GM19468 (cell line): Measurements from ENCODE around the gene SRP14.

Experiments used
- ATAC-seq: cut with Tn5 transposase; IDR thresholded peaks from one replicate; pipeline ENCODE4 v1.9.1; 2021; ENCODE audit warnings: mild to moderate bottlenecking, moderate library complexity, moderate number of reproducible peaks; ENCODE audit not compliant: unreplicated experiment; ENCODE audit errors: extremely low read depth

Gene SRP14

GRCh38 chr15:40069178-40070165 lies 30.5 kb upstream of the SRP14 start:
- ATAC-seq: peak; percentile 22

GRCh38 chr15:40067921-40068624 lies 29.1 kb upstream of the SRP14 start:
- no peak for ATAC-seq

DNA sequence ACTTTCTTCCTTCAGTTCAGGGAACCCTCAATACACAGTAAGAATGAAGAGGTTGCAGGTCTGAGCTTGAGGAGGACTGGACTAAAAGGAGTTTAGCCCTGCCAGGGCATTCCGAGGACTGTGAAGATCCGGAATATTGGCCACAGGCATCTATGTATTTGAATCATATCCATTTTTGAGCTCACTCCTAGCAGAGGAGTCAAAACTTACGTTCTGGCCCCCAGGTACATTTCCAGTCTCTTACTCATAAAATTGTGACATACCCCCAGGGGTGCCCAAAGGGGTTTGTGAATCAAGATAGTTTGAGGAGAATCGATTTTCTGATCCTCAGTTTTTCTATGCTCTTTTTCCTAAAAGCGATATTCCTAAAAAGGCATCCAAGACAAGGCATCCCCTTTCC lies 27.6 kb upstream of the SRP14 start:
- no peak for ATAC-seq

DNA sequence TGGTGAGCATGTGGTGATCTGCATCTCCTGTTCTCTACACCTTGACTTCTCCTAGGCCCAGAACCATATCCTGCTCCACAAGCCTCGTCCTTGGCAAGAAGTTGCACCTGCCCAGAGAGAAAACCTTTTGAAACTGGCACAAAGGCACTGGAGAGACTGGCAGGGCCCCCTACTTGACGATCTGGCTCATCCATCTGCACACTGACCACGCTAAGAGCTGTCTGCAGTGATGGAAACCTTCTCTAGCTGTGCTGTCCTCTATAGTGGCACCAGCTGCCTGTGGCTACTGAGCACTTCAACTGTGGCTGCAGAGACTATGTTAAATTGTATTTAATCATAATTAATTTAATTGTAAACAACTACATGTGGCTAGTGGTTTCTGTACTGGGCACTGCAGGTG lies 26.2 kb upstream of the SRP14 start:
- no peak for ATAC-seq

DNA sequence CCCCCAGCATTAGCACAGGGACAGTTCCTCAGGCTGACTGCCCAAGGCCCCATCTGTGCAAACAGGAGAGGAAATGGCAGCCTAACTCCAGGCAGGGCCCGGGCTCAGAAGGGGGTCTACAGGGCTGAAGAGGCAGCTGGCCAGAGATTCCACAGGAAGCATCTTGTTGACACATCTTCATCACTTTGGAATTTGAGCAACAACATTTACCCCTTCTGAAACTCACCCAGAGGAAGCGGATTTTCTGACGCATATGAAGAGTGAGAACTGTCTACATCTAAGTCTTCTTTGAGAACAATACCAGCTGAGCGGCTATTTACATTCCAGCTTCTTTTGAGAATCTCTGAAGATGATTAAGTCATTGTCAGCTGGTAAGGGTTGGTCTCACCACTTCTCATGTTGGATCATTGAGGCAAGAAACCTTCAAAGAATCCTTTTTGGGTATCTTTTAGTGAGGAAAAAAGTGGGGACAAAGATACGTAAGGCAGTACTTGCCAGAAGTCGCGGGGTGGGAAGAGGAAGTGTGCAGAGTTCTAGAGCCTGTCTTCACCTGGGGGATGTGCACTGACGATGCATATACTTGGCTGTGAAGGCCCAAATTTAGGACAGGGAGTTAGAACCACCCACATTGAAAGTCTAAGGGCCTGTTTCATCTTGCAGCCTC lies 25.4 kb upstream of the SRP14 start:
- ATAC-seq: peak; percentile 38

DNA sequence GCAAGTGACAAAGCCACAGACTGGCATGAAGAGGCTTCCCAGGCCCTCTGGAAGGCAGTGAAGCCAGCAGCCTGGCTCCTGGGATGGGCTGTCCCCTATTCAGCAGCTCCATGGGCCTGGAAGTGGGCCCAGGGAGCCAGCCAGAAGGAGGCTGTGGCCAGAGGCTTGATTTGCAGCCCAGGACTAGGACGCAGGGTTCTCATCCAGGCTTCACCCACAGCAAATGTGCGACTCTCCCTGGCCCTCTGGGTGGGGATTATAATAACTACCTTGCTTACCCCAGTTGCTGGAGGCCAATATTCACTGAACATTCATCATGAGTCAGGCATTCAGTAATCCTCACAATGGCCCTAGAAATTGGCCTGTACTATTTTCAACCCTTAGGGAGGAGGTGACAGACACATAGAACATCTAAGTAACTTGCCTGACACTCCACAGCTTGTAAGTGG lies 24.6 kb upstream of the SRP14 start:
- no peak for ATAC-seq

DNA sequence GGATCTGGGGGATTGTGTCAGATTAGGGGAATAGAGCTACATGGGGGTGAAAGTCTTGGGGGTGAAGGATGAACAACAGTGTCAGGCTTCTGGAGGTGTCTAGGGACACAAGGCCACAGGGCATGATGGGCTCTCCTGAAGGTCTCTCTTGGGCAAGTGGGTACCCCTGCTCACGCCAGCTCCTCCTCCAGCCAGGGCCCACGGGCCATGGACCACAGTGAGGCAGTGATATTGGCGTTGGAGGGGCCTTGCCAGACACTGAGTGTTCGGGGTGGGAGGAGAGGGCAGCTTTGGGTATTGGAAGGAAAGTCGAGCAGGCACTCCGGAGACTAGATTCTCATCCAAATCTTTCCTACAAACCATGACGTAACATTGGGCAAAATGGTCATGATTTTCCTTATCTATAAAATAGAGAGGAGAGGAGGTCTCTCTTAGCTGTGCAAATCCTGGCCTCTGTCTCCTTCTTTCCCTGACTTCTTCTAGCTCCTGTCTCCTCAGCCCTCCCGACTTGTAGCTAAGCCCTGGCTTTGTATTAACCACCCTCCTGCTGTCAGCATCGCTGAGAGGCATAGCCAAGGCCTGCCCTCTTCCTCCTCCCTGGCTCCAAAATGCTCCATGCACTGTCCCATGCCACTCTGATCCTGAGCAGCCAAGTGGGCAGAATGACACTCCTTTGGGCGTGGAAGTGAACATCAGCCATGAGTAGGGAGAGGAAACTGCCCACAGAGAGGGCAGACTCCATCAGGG lies 24.0 kb upstream of the SRP14 start:
- no peak for ATAC-seq

DNA sequence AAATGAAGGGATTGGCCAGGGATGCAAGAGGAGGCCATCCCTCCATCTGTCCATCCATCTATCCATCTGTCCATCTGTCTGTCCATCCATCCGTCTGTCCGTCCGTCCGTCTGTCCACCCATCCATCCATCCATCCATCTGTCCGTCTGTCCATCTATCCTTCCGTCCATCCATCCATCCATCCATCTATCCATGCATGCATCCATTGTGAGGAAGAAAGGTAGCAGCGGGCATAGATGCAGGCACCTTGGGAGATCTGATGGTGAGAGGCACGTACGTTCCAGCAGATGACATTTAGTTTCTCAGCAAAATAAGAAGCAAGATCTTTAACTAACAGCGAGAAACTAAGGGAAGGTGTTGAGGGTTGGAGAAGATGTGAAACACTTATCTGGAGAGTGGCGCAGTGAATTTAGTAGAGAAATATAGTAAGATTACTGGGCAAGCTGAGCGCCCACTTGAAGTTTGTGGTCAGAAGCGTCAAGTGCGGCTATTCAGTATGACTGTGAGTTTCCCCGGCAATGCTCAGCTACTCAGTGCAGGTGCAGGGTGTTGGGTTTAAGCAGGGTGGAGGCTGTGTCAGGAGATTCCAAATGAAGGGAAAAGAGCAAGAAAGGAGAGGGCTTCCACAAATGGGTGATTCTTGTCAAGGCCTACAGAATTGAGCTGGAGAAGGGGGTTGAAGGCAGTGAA lies 22.4 kb upstream of the SRP14 start:
- ATAC-seq: no peak

- no peak for ATAC-seq
These were observed 21.4 kb upstream of the SRP14 start for GRCh38 chr15:40060236-40060961.

GRCh38 chr15:40059821-40060220 lies 20.8 kb upstream of the SRP14 start:
- ATAC-seq: no peak

DNA sequence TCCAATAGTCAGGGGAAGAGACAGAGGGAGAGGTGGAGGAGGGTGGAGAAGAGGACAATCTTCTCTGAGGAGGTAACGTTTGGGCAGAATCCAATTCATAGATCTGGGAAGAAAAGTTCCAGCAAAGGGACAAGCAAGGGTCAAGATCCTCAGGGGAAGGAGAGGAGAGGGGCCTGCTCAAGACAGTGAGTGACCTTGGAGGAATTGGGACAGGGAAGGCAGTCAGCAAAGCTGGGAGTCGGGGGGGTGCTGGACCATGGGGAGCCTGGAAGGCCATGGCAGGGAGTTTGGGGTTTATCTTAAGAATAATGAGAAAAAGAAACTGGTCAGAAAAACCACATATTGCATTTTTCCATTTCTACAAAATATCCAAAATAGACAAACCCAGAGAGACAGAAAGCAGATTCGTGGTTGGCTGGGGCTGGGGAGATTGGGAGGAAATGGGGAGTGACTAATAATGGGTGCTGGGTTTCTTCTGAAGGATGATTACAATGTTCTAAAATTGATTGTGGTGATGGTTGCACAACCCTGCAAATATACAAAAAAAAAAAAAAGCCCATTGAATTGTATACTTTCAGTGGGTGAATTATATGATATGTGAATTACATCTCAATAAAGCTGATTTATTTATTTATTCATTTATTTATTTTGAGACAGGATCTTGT lies 19.6 kb upstream of the SRP14 start:
- ATAC-seq: no peak

- no peak for ATAC-seq
These were observed 16.8 kb upstream of the SRP14 start for GRCh38 chr15:40055576-40056293.

DNA sequence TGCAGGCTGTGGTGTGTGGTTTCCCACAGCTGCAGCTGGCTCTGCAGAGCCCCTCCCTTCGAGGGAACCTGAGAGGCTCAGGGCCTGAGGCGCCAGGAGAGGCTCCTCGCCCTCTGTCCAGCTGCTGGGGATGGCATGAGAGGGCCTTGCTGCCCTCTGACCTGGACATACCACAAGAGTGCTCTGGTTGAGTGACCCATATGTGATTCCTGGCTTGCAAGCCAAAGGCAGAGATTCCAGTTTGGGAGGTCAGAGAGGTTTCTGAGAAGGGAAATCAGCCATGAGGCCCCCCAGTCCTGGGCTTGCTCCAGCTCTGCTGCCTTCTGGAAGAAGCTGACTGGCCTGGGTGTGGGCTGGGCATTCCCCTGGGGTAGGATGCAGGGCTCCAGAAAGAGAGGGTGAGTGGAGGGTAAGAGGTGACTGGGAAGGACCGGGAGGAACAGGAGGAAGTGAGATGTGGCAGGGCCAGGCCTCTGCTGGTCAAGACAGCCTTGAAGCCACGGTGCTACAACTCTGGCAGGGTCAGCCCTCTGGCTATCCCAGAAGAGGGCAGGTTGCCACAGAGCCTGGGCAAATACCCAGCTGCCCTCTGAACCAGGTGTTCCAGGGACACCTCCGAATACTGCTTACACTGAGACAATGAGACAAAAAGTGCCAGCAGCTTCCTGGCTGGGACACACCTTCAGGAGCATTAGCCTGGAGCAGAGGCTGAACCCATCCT lies 16.0 kb upstream of the SRP14 start:
- peak; percentile 72 for ATAC-seq

DNA sequence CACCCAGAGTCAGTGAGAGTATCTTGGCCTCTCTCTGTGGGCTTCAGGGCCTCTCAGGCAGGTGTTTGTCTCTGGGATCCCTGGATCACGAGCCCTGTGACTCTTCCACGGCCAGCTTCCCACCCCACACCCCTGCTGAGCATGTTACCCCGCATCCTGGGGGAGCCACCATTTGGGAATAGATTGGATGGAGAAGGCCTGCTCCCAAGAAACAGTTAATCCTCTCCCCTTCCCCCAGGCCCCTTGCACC lies 15.5 kb upstream of the SRP14 start:
- no peak for ATAC-seq

DNA sequence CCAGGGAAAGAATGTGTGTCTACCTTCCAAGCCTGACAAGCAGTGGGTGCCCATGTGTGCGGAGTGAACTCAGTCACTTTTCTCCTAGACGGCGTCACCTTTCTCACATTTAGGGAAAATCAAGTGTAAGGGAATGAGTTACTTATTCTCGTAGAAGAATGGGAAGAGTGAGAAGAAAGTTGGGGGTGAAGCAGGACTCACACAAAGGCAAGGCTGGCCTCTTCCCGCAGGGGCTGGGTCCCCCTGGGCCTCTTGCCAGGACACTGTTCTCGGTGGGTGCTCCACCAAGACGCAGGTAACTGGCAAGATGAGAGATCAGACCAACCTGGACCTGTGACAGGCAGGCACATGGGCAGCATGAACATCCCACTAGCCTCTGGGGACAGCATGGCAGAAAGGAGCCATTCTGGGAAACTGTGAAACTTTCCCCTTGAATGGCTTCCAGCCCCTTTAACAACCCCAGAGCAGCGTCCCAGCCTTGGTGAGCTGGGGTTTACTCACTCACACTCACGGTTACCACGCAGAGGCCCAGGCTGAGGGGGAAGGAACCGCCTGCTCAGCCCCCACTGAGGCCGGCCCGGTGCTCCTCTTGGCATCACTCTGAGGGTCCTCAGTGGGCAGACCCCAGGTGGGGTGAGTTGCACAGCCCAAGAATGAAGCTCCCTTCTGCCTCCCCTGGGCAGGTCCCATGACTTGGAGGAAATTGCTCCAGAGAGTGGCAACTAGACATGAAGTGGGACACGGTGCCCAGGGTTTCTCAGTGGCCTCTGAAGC lies 15.0 kb upstream of the SRP14 start:
- ATAC-seq: no peak

- no peak for ATAC-seq
These were observed 14.3 kb upstream of the SRP14 start for GRCh38 chr15:40053079-40053830.
